ENCODE data around the gene ARHGAP36.

ARHGAP36 gene

DNA sequence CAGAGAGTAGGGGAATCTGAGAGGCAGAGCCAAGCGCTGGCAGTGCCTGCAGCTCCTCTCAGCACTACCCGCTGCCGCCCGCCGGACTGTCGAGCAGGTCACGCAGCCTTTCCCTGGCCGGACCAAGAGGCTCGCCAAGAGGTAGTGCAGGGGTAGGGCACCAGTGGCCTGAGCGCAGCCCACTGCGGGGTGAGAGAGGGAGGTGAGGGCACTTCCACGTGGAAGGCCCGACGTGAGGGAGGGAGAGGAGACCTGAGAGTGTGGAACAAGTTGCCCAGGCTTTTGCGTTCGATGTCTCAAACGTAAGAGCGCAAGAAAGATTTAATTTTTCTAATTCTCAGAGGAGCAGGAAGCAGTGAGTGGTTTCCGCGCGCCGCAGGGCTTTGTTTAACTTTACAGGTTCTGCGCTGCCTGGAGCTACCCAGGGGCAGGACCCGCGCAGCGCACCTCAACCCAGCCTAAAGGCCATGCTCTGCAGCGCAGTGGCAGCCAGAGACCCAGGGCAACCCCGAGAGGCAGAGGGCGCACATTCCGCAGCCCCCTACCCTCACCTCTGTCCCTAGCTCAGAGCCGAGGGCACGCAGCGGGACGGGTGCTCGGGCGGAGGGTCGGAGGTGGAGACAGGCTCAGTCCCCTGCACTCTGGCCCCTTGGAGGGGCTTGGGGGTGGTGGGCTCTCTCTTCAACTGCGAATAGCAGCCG is 14.9 kb downstream of the ARHGAP36 start:
- DNase-seq = no peak

- DNase-seq = no peak
Observed at GRCh38 chrX:131073607-131074006, 15.5 kb downstream of the ARHGAP36 start.

- no peak for DNase-seq
Observed at GRCh38 chrX:131081772-131082740, 23.9 kb downstream of the ARHGAP36 start.

DNA sequence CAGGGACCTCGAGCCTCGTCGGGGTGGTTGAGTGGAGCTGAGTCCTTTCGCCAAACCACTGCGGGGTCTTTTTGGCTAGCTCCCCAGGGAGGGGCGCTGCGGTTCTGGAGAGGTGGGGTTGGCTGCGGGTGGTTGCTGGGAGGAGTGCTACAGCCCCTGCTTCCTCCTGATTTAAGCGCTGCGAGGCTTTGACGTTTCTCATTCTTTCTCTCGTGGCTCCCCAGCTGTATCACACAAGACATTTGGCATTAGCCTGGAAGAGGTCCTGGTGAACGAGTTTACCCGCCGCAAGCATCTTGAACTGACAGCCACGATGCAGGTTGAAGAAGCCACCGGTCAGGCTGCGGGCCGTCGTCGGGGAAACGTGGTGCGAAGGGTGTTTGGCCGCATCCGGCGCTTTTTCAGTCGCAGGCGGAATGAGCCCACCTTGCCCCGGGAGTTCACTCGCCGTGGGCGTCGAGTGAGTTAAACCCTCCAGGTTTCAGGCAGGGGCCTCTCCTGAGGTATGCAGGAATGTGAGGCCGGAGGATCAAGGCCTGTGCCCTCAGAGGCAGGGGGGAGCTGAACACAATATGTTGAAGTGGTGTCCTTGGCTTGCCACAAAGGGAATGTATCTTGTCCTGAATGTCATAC is 25.5 kb downstream of the ARHGAP36 start:
- DNase-seq = no peak

- DNase-seq = no peak
Observed at GRCh38 chrX:131084145-131084544, 26.0 kb downstream of the ARHGAP36 start.

- no peak for DNase-seq
Observed at GRCh38 chrX:131136776-131137175, 78.6 kb downstream of the ARHGAP36 start.

- DNase-seq = no peak
Observed at GRCh38 chrX:131139072-131139471, 80.9 kb downstream of the ARHGAP36 start.
